ENCODE results near the gene PPIB.

Gene PPIB

DNA sequence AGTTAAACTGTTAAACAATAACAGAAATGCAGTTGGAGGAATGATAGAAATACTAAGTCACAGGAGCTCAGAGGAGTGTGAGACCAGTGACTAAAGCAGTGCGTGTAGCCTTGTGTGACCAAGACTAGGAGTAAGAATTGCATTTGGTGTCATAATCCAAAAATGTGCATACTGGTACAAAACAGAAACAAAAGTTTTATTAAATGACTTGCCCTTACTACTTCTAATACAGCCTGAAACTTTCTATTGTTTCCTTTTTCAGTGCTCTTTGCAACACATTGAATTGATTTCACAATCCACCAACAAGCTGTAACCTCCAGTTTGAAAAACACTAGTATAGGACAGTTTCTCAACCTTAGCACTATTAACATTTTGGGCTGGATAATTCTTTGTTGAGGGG is 49.9 kb downstream of the PPIB start (continued):
- no peak for TF ChIP-seq ZNF2 (tag by site-specific recombination; IDR thresholded peaks at IDR 0.05)

DNA sequence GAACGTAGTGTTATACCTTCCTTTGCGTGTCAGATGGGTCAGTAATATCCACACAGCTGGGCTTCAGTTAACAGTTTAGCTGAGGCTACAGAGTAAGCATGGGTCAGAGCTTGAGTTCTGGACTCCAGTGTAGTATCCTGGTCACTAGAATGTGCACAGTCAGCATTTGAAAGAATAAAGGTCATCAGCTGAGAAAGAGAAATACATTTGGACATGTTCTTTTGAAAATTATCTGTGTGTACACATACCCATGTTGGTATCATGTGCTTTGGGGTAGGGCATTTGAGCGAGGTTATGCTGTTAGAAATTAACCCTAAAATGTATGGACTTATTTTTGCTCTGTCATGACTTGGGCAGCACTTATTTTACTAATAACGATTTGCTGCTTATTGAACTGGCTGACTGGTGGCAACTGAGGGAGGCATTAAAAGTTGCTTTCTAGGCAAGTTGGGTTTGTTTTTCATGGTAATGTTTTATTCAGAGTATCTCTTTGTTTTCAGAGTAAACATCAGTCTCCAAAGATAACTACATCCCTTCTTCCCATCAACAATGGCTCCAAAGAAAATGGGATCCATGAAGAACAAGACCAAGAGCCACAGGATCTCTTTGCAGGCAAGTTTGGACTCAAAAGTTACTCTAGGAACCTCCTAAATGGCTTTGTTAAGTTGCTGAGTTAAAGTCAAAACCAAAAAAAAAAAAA is 50.6 kb downstream of the PPIB start:
- TF ChIP-seq ZNF549 (tag by site-specific recombination; IDR thresholded peaks at IDR 0.05): peak; percentile 44; the same call in 1 of the 2 replicates
- TF ChIP-seq, protein P1, sequence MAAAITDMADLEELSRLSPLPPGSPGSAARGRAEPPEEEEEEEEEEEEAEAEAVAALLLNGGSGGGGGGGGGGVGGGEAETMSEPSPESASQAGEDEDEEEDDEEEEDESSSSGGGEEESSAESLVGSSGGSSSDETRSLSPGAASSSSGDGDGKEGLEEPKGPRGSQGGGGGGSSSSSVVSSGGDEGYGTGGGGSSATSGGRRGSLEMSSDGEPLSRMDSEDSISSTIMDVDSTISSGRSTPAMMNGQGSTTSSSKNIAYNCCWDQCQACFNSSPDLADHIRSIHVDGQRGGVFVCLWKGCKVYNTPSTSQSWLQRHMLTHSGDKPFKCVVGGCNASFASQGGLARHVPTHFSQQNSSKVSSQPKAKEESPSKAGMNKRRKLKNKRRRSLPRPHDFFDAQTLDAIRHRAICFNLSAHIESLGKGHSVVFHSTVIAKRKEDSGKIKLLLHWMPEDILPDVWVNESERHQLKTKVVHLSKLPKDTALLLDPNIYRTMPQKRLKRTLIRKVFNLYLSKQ (tag by site-specific recombination; IDR thresholded peaks at IDR 0.05; ENCODE audit: borderline replicate concordance): no peak
- TF ChIP-seq, protein P2, sequence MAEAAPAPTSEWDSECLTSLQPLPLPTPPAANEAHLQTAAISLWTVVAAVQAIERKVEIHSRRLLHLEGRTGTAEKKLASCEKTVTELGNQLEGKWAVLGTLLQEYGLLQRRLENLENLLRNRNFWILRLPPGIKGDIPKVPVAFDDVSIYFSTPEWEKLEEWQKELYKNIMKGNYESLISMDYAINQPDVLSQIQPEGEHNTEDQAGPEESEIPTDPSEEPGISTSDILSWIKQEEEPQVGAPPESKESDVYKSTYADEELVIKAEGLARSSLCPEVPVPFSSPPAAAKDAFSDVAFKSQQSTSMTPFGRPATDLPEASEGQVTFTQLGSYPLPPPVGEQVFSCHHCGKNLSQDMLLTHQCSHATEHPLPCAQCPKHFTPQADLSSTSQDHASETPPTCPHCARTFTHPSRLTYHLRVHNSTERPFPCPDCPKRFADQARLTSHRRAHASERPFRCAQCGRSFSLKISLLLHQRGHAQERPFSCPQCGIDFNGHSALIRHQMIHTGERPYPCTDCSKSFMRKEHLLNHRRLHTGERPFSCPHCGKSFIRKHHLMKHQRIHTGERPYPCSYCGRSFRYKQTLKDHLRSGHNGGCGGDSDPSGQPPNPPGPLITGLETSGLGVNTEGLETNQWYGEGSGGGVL (tag by site-specific recombination; IDR thresholded peaks at IDR 0.05): no peak
- TF ChIP-seq ZNF76 (tag by site-specific recombination; IDR thresholded peaks at IDR 0.05; ENCODE audit: borderline replicate concordance, low read depth): no peak
- Histone ChIP-seq H3K9me3 (ENCODE audit: control insufficient read depth, insufficient read depth, low read depth, low read length) (no peaks in the 10 kb centered on the region), H3K4me3 (ENCODE audit: low read depth, low read length) (no peak overlapping the region), H3K36me3 (ENCODE audit: control insufficient read depth in 2 of 2, insufficient read depth in 1 of 2, low read length in 2 of 2) (peaks cover 0 to 45% of the 10 kb centered on the region in 2 experiments), H3K27ac (ENCODE audit: extremely low read depth, low read depth, low read length) (no peak overlapping the region), H3K4me1 (ENCODE audit: control insufficient read depth, insufficient read depth, low read length) (no peaks in the 10 kb centered on the region)
- ChIA-PET POLR2A (interaction anchor here (1.1 kb wide), 1 partner anchor 17 kb away, joined by 3 read pairs; the partner anchor contains the start of gene SNX1), CTCF (interaction anchor here (0.6 to 0.7 kb wide), 2 partner anchors 42 kb away, joined by 4 read pairs; no protein-coding TSS in a partner anchor)

DNA sequence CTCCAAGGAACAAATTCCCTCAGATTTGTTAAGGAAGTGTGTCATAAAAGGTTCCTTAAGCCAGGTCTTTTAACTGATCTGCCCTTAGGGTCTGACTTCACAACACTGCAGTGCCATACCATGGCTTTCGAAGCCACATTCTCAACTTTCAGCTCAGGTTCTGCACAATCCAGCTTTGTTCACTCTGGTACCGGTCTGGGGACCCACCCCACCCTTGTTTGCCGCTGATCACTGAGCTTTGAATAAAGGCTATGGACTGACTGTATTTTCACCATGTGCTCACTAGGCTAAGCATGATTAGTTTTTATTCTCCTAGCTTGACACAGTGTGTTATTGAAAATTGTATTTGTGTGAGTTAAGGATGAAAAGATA is 51.2 kb downstream of the PPIB start:
- TF ChIP-seq ZNF350 (tag by site-specific recombination; IDR thresholded peaks at IDR 0.05) (no peak), ZNF184 (tag by site-specific recombination; IDR thresholded peaks at IDR 0.05) (no peak), ZNF558 (tag by site-specific recombination; IDR thresholded peaks at IDR 0.05) (no peak), ZNF221 (tag by site-specific recombination; IDR thresholded peaks at IDR 0.05; ENCODE audit: borderline replicate concordance) (no peak), SALL2 (tag by site-specific recombination; IDR thresholded peaks at IDR 0.05; ENCODE audit: borderline replicate concordance) (no peak), ZNF175 (tag by site-specific recombination; IDR thresholded peaks at IDR 0.05) (no peak), KLF1 (tag by site-specific recombination; IDR thresholded peaks at IDR 0.05) (no peak)
- TF ChIP-seq, protein P3, sequence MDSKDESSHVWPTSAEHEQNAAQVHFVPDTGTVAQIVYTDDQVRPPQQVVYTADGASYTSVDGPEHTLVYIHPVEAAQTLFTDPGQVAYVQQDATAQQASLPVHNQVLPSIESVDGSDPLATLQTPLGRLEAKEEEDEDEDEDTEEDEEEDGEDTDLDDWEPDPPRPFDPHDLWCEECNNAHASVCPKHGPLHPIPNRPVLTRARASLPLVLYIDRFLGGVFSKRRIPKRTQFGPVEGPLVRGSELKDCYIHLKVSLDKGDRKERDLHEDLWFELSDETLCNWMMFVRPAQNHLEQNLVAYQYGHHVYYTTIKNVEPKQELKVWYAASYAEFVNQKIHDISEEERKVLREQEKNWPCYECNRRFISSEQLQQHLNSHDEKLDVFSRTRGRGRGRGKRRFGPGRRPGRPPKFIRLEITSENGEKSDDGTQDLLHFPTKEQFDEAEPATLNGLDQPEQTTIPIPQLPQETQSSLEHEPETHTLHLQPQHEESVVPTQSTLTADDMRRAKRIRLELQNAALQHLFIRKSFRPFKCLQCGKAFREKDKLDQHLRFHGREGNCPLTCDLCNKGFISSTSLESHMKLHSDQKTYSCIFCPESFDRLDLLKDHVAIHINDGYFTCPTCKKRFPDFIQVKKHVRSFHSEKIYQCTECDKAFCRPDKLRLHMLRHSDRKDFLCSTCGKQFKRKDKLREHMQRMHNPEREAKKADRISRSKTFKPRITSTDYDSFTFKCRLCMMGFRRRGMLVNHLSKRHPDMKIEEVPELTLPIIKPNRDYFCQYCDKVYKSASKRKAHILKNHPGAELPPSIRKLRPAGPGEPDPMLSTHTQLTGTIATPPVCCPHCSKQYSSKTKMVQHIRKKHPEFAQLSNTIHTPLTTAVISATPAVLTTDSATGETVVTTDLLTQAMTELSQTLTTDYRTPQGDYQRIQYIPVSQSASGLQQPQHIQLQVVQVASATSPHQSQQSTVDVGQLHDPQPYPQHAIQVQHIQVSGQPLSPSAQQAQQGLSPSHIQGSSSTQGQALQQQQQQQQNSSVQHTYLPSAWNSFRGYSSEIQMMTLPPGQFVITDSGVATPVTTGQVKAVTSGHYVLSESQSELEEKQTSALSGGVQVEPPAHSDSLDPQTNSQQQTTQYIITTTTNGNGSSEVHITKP (tag by site-specific recombination; IDR thresholded peaks at IDR 0.05): no peak
- no peak overlapping the region for H3K27ac ChIP-seq (ENCODE audit: extremely low read depth, low read depth, low read length)
- ChIA-PET POLR2A (interaction anchor here (1.1 kb wide), 1 partner anchor 16 kb away, joined by 3 read pairs; the partner anchor contains the start of gene SNX1), CTCF (interaction anchor here (0.7 kb wide), 1 partner anchor 42 kb away, joined by 4 read pairs; no protein-coding TSS in a partner anchor)
- H3K9me3 ChIP-seq (ENCODE audit: control insufficient read depth, insufficient read depth, low read depth, low read length): no peaks in the 10 kb centered on the region
- H3K4me1 ChIP-seq (ENCODE audit: control insufficient read depth, insufficient read depth, low read length): no peaks in the 10 kb centered on the region
- no peak overlapping the region for H3K4me3 ChIP-seq (ENCODE audit: low read depth, low read length)
- peaks cover 0 to 41% of the 10 kb centered on the region in 2 experiments for H3K36me3 ChIP-seq (ENCODE audit: control insufficient read depth in 2 of 2, insufficient read depth in 1 of 2, low read length in 2 of 2)
